H1 (cell line): Measurements from ENCODE around the gene GPATCH2L. TPM values are rescaled to one million over a fixed set of nuclear protein-coding genes. Genes with fewer than 3 reads are reported as not detected.

Experiments
- BACH1 ChIP-seq: IDR thresholded peaks from 2 replicates; pipeline ENCODE4 v1.6.1; 2012; ENCODE audit warnings: low read length, improper control_type of control experiment
- CTCF ChIP-seq, 3 experiments: IDR thresholded peaks; 1 replicate in 2 of 3; 2 replicates in 1 of 3; pipeline versions ENCODE4 v1.5.1 to v1.6.1; 2011; ENCODE audit warnings: low read length in 3 of 3, mild to moderate bottlenecking in 3 of 3, inconsistent platforms in 2 of 3, low read depth in 1 of 3, moderate library complexity in 1 of 3; ENCODE audit not compliant: insufficient read depth in 1 of 3; ENCODE audit errors: control extremely low read depth in 1 of 3
- JUN ChIP-seq: IDR thresholded peaks from 2 replicates; pipeline ENCODE4 v1.6.1; 2011; ENCODE audit warnings: low read depth, mild to moderate bottlenecking, improper control_type of control experiment, low read length
- NANOG ChIP-seq: IDR thresholded peaks from 2 replicates; pipeline ENCODE4 v1.6.1; 2011; ENCODE audit warnings: low read length, low read depth, mild to moderate bottlenecking, inconsistent platforms; ENCODE audit not compliant: insufficient read depth, poor library complexity, severe bottlenecking
- POLR2AphosphoS5 ChIP-seq: IDR thresholded peaks from 2 replicates; pipeline ENCODE4 v1.6.1; 2011; ENCODE audit warnings: low read depth, low read length
- RNF2 ChIP-seq: fragments of 200-900, 300-1000 bp; sonication (generic); IDR thresholded peaks from 2 replicates; pipeline ENCODE4 v1.7.1; 2016; ENCODE audit warnings: borderline replicate concordance, low read depth, mild to moderate bottlenecking, antibody characterized with exemption, low read length; ENCODE audit not compliant: poor library complexity, severe bottlenecking; ENCODE audit errors: missing control alignments
- SIX5 ChIP-seq: IDR thresholded peaks from 2 replicates; pipeline ENCODE4 v1.6.1; 2011; ENCODE audit warnings: mild to moderate bottlenecking, low read depth, low read length
- SP4 ChIP-seq: IDR thresholded peaks from 2 replicates; pipeline ENCODE4 v1.6.1; 2012; ENCODE audit warnings: low read length, inconsistent platforms
- YY1 ChIP-seq: IDR thresholded peaks from 2 replicates; pipeline ENCODE4 v1.6.1; 2011; ENCODE audit warnings: low read depth, mild to moderate bottlenecking, low read length
- polyA plus RNA-seq, 7 experiments: library from polyadenylated mRNA; depleted of rRNA in 3 of 7; stranded (reverse) in 5 of 7; unstranded in 2 of 7; fragments of >200 nt in 5 of 7; fragments of 200-250 nt in 2 of 7; gene quantifications; 1 replicate in 5 of 7; 2 replicates in 1 of 7; 4 replicates in 1 of 7; pipeline versions ENCODE4 v1.2.1 to v1.2.3, GENCODE V29; 2011 to 2013; ENCODE audit warnings: missing spikeins in 2 of 7, mixed read lengths in 2 of 7
- total RNA-seq: library from RNA; stranded (reverse); fragmentation: NEBNext Ultra II Directional; extraction: Animal tissue kit (Norgen Biotek cat#: 25700); gene quantifications from 2 replicates; pipeline ENCODE4 v1.2.1, GENCODE V29; 2021

Gene GPATCH2L
- total and polyA plus RNA-seq, 2 of the 8 experiments (the other 6 are each of a cell fraction or from before 2014, with no cell fraction given): 26.0 to 54.9 TPM

- no peak for TF ChIP-seq POLR2AphosphoS5
- no peak for TF ChIP-seq CTCF (IDR thresholded peaks at IDR 0.05; ENCODE audit: control extremely low read depth in 1 of 3, insufficient read depth in 1 of 3, low read depth in 1 of 3, low read length in 3 of 3)
- no peak for TF ChIP-seq YY1
- TF ChIP-seq RNF2: no peak
- no peak for TF ChIP-seq NANOG
- no peak for TF ChIP-seq SIX5
- no peak for TF ChIP-seq SP4
- no peak for TF ChIP-seq BACH1
- TF ChIP-seq JUN: no peak
Observed at GRCh38 chr14:76117789-76118484, 33.8 kb upstream of the GPATCH2L start (continued).
